ENCODE results near the gene CAPZB.
A peak's percentile ranks its signal among the peaks of the same experiment; 100 is the strongest.

The CAPZB gene

DNA sequence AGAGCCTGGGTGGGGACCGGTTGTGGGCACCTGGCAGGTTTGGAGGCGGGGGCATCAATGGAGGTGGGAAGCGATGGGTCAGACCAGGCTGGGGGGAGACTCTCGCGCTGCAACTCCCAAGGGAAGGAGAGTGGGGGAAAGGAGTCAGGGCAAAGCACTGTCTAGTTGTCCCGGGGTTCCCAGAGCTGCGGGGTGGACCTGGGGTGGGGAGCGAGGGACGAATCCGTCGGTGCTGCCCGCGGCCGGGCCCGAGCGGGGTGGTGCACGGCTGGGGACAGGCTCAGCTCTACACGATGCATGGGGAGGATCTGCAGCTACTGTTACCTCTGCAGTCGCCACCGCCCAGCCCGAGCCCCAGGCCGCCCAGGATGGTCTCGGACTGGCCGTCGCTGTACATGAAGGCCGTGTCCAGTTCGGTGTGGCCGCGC, 173.8 kb downstream of the CAPZB start:
- peaks cover 52% of the 10 kb centered on the region for H3K4me1 ChIP-seq (ENCODE audit: insufficient read depth, low read length, severe bottlenecking)

DNA sequence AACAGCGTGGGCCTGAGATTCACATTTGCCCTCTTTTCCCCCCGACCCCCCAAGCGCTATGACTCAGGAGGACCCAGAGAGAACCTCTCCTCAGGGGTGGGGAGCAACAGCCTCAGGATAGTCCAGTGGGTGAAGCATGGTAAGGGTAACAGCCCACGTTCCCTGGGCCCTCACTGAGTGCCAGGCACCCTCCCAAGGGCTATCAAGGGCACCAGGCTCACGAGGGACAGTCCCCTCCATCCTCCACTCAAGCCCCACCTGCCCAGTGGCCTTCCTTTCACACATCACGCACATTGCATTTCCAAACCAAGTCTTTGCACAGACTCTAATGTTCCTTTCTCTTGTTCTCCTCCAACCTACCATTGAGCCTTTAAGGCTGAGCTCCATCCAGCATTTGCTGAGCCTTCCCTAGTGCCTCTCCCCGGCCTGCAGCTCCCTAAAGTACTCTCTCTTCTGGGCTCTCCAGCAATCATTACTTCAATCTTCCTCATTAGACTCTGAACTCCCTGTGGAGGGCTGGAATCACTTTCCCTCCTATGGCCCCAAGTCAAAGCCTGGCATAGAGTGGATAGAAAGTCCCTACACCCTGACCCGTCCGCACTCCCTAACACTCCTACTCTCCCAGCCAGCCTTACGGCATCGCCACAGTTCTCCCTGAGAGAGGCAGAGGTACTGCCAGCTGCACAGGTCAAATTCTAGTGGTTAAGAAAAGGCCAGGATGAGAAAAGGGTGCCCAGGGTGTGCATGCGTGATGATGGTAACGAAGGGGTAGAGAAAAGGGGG, 174.4 kb downstream of the CAPZB start:
- no peak overlapping the region for H2AFZ ChIP-seq (ENCODE audit: low read length)
- peak overlapping the region; percentile 93 for H3K4me2 ChIP-seq (ENCODE audit: low read length)
- no peaks in the 10 kb centered on the region for H3F3A ChIP-seq (ENCODE audit: insufficient read depth, low read length)
- no peaks in the 10 kb centered on the region for H3K27me3 ChIP-seq (ENCODE audit: insufficient read depth, low read length)
- no peaks in the 10 kb centered on the region for H4K20me1 ChIP-seq (ENCODE audit: insufficient read depth, low read length)
- H3K4me1 ChIP-seq (ENCODE audit: insufficient read depth, low read length, severe bottlenecking): peaks cover 46% of the 10 kb centered on the region
- no peaks in the 10 kb centered on the region for H3K9me3 ChIP-seq (ENCODE audit: low read length)
- no peak for TF ChIP-seq CTCF (IDR thresholded peaks at IDR 0.05; ENCODE audit: low read length)
- no peak for TF ChIP-seq EZH2 (IDR thresholded peaks at IDR 0.05; ENCODE audit: borderline replicate concordance, low read length)
- peak overlapping the region; percentile 96 for H3K9ac ChIP-seq (ENCODE audit: low read length)
- no peaks in the 10 kb centered on the region for H3K79me2 ChIP-seq (ENCODE audit: insufficient read depth, low read length)
- H3K27ac ChIP-seq (ENCODE audit: low read depth, low read length, poor library complexity, severe bottlenecking): no peak overlapping the region
- peaks cover 22% of the 10 kb centered on the region for H3K36me3 ChIP-seq (ENCODE audit: insufficient read depth, low read length)
- no peaks in the 10 kb centered on the region for H3K9me2 ChIP-seq (ENCODE audit: low read depth, low read length)
- H3K4me3 ChIP-seq (ENCODE audit: low read depth, low read length, poor library complexity, severe bottlenecking): peak overlapping the region; percentile 90

More for the DNA sequence above, 173.8 kb downstream of the CAPZB start:
- Histone ChIP-seq H3K36me3 (ENCODE audit: insufficient read depth, low read length) (peaks cover 16% of the 10 kb centered on the region), H3K4me2 (ENCODE audit: low read length) (peak overlapping the region; percentile 93), H3K27ac (ENCODE audit: low read depth, low read length, poor library complexity, severe bottlenecking) (no peak overlapping the region), H3K27me3 (ENCODE audit: insufficient read depth, low read length) (no peaks in the 10 kb centered on the region), H3K79me2 (ENCODE audit: insufficient read depth, low read length) (no peaks in the 10 kb centered on the region), H3K9me2 (ENCODE audit: low read depth, low read length) (no peaks in the 10 kb centered on the region), H3K9ac (ENCODE audit: low read length) (peak overlapping the region; percentile 96), H4K20me1 (ENCODE audit: insufficient read depth, low read length) (no peaks in the 10 kb centered on the region), H3K4me3 (ENCODE audit: low read depth, low read length, poor library complexity, severe bottlenecking) (peak overlapping the region; percentile 90), H3F3A (ENCODE audit: insufficient read depth, low read length) (no peaks in the 10 kb centered on the region), H3K9me3 (ENCODE audit: low read length) (no peaks in the 10 kb centered on the region), H2AFZ (ENCODE audit: low read length) (no peak overlapping the region)
- no peak for TF ChIP-seq CTCF (IDR thresholded peaks at IDR 0.05; ENCODE audit: low read length)
- no peak for TF ChIP-seq EZH2 (IDR thresholded peaks at IDR 0.05; ENCODE audit: borderline replicate concordance, low read length)

DNA sequence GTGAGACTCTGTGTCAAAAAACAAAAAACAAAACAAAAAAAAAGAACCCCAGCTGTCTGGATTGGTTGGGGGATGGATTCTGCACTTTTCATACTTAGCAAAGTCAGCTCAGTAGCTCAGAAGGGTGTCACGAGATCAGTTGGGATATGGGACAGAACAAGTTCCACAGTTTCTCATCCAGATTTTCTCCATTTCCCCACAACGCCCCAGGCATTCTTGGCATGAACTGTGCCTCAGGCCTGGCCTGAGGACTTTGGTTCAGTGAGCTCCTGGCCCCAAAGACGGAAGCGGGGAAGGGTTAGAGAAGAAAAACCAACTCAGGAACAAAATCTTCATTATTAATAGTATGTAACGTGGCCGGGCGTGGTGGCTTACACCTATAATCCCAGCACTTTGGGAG, 175.3 kb downstream of the CAPZB start:
- Histone ChIP-seq H3K9me3 (ENCODE audit: low read length) (no peaks in the 10 kb centered on the region), H3K27me3 (ENCODE audit: insufficient read depth, low read length) (no peaks in the 10 kb centered on the region), H3K4me1 (ENCODE audit: insufficient read depth, low read length, severe bottlenecking) (peaks cover 38% of the 10 kb centered on the region), H3K27ac (ENCODE audit: low read depth, low read length, poor library complexity, severe bottlenecking) (no peak overlapping the region), H3K4me2 (ENCODE audit: low read length) (no peak overlapping the region), H3K9me2 (ENCODE audit: low read depth, low read length) (no peaks in the 10 kb centered on the region), H3K79me2 (ENCODE audit: insufficient read depth, low read length) (no peaks in the 10 kb centered on the region), H4K20me1 (ENCODE audit: insufficient read depth, low read length) (no peaks in the 10 kb centered on the region), H3K4me3 (ENCODE audit: low read depth, low read length, poor library complexity, severe bottlenecking) (no peak overlapping the region), H3F3A (ENCODE audit: insufficient read depth, low read length) (no peaks in the 10 kb centered on the region), H2AFZ (ENCODE audit: low read length) (no peak overlapping the region), H3K9ac (ENCODE audit: low read length) (no peak overlapping the region), H3K36me3 (ENCODE audit: insufficient read depth, low read length) (peaks cover 30% of the 10 kb centered on the region)
- TF ChIP-seq EZH2 (IDR thresholded peaks at IDR 0.05; ENCODE audit: borderline replicate concordance, low read length) (no peak), CTCF (IDR thresholded peaks at IDR 0.05; ENCODE audit: low read length) (no peak)

Measured in OCI-LY1 (cell line).